Kidney (tissue), 22 donors: ENCODE measurements around the gene FHL1. TPM values are rescaled to one million over a fixed set of nuclear protein-coding genes. Genes with fewer than 3 reads are reported as not detected.

Experiments
- DNase-seq, 5 donors: peaks; one replicate each; pipeline ENCODE4 v3.0.0-alpha.2; 2013 to 2020
- FAIRE-seq: peaks from 2 replicates; lab custom pipeline; 2012; peaks lifted over from hg19 to GRCh38; lab: Jason Lieb, UNC
- H3K27ac ChIP-seq, 2 donors: one replicate each; pipeline ENCODE4 v1.7.0; 2013; ENCODE audit warnings: low read depth in 2 of 2, low read length in 2 of 2, inconsistent platforms in 1 of 2
- H3K27me3 ChIP-seq: one replicate; pipeline ENCODE4 v1.7.1; 2013; ENCODE audit warnings: low read length, inconsistent platforms; ENCODE audit not compliant: control insufficient read depth, insufficient read depth
- H3K36me3 ChIP-seq, 3 donors: one replicate each; pipeline versions ENCODE4 v1.7.0 to v1.7.1; 2013; ENCODE audit warnings: low read length in 3 of 3, control low read depth in 1 of 3, inconsistent platforms in 1 of 3; ENCODE audit not compliant: insufficient read depth in 3 of 3, control insufficient read depth in 2 of 3
- H3K4me1 ChIP-seq, 3 donors: one replicate each; pipeline versions ENCODE4 v1.7.0 to v1.7.1; 2013; ENCODE audit warnings: low read length in 3 of 3, inconsistent platforms in 1 of 3, low read depth in 1 of 3; ENCODE audit not compliant: control insufficient read depth in 2 of 3, insufficient read depth in 2 of 3
- H3K4me3 ChIP-seq, 3 donors: one replicate each; pipeline versions ENCODE4 v1.7.0 to v1.8.1; 2013; ENCODE audit warnings: low read length in 3 of 3, control low read depth in 1 of 3, inconsistent platforms in 1 of 3
- H3K9ac ChIP-seq, 3 donors: one replicate each; pipeline versions ENCODE4 v1.7.0 to v1.7.1; 2013; ENCODE audit warnings: low read length in 3 of 3, control low read depth in 1 of 3, inconsistent platforms in 1 of 3
- H3K9me3 ChIP-seq, 3 donors: one replicate each; pipeline versions ENCODE4 v1.7.0 to v1.7.1; 2013; ENCODE audit warnings: low read length in 3 of 3, control low read depth in 1 of 3, inconsistent platforms in 1 of 3; ENCODE audit not compliant: control insufficient read depth in 2 of 3, insufficient read depth in 1 of 3
- CTCF ChIP-seq: IDR thresholded peaks from 3 replicates; pipeline ENCODE4 v1.5.1; 2012; ENCODE audit warnings: mild to moderate bottlenecking, moderate library complexity, borderline replicate concordance; ENCODE audit not compliant: insufficient read depth; ENCODE audit errors: extremely low read depth
- intact Hi-C: fragments of 100-400 bp; cut with DNase I; formaldehyde crosslinking; loops from one replicate; pipeline ENCODE4 v1.11.1; 2022
- long read RNA-seq, 10 donors: library from polyadenylated mRNA in 1 of 10; unstranded in 1 of 10; transcript quantifications; one replicate each; pipeline ENCODE4 v2.0.0 and lab custom pipeline, GENCODE V29; 2021 to 2026
- polyA plus RNA-seq: library from polyadenylated mRNA; stranded (reverse); fragments of 350-450 nt; fragmentation: Illumina TruSeq; extraction: RNeasy Lipid Tissue Mini Kit (QIAGEN cat#74804); gene quantifications from one replicate; pipeline ENCODE4 v1.2.3, GENCODE V29; 2014; ENCODE audit warnings: low read depth, low replicate concordance; ENCODE audit not compliant: insufficient read depth
- total RNA-seq: library from RNA; stranded (reverse); fragmentation: NEBNext Ultra II Directional; extraction: Animal tissue kit (Norgen Biotek cat#: 25700); gene quantifications from one replicate; pipeline ENCODE4 v1.2.1, GENCODE V29; 2021
- donor health status: control.
- donor health status: control.
- donor health status: control.
- donor health status: control.
- donor health status: control.
- donor health status: DM: yes; HTN: yes; CAD: no.
- donor health status: Normal renal cell carcinoma (clear cell type).

The FHL1 gene
- total RNA-seq (168 TPM), polyA plus RNA-seq (44.0 TPM)
- long read RNA-seq, donor 1, transcript FHL1-205 (7 exons, 2,441 nt) = major isoform, 13 of 13 reads
- long read RNA-seq, donor 1, partial matches to known transcripts = 0 of 13 reads
- long read RNA-seq, donor 1, other reads (novel, unspliced or antisense) = 0 of 13 reads
- long read RNA-seq, donor 2, transcript FHL1-205 (7 exons, 2,441 nt) = major isoform, 8 of 15 reads
- long read RNA-seq, donor 2, partial matches to known transcripts = 7 of 15 reads
- long read RNA-seq, donor 2, other reads (novel, unspliced or antisense) = 0 of 15 reads
- long read RNA-seq, donor 3, transcript FHL1-205 (7 exons, 2,441 nt) = major isoform, 14 of 33 reads
- long read RNA-seq, donor 3, partial matches to known transcripts = 16 of 33 reads
- long read RNA-seq, donor 3, other reads (novel, unspliced or antisense) = 0 of 33 reads
- long read RNA-seq, donor 4, partial matches to known transcripts = 0 of 3 reads
- long read RNA-seq, donor 4, other reads (novel, unspliced or antisense) = 0 of 3 reads
- long read RNA-seq, donor 5, partial matches to known transcripts = 0 of 2 reads
- long read RNA-seq, donor 5, other reads (novel, unspliced or antisense) = 0 of 2 reads
- long read RNA-seq, donor 6, transcript FHL1-205 (7 exons, 2,441 nt) = major isoform, 5 of 19 reads
- long read RNA-seq, donor 6, partial matches to known transcripts = 13 of 19 reads
- long read RNA-seq, donor 6, other reads (novel, unspliced or antisense) = 0 of 19 reads
- long read RNA-seq, donor 7, transcript FHL1-205 (7 exons, 2,441 nt) = minor isoform, 21 of 127 reads
- long read RNA-seq, donor 7, transcript FHL1-202 (6 exons, 1,017 nt) = major isoform, 59 of 127 reads
- long read RNA-seq, donor 7, transcript FHL1-218 (6 exons, 2,878 nt) = minor isoform, 11 of 127 reads
- long read RNA-seq, donor 7, partial matches to known transcripts = 23 of 127 reads
- long read RNA-seq, donor 7, other reads (novel, unspliced or antisense) = 8 of 127 reads
- long read RNA-seq, donor 8, transcript FHL1-205 (7 exons, 2,441 nt) = major isoform, 10 of 27 reads
- long read RNA-seq, donor 8, partial matches to known transcripts = 16 of 27 reads
- long read RNA-seq, donor 8, other reads (novel, unspliced or antisense) = 0 of 27 reads
- long read RNA-seq, donor 9, transcript FHL1-205 (7 exons, 2,441 nt) = major isoform, 12 of 12 reads
- long read RNA-seq, donor 9, partial matches to known transcripts = 0 of 12 reads
- long read RNA-seq, donor 9, other reads (novel, unspliced or antisense) = 0 of 12 reads
- long read RNA-seq, donor 10, transcript FHL1-205 (7 exons, 2,441 nt) = major isoform, 11 of 26 reads
- long read RNA-seq, donor 10, partial matches to known transcripts = 11 of 26 reads
- long read RNA-seq, donor 10, other reads (novel, unspliced or antisense) = 0 of 26 reads

DNA sequence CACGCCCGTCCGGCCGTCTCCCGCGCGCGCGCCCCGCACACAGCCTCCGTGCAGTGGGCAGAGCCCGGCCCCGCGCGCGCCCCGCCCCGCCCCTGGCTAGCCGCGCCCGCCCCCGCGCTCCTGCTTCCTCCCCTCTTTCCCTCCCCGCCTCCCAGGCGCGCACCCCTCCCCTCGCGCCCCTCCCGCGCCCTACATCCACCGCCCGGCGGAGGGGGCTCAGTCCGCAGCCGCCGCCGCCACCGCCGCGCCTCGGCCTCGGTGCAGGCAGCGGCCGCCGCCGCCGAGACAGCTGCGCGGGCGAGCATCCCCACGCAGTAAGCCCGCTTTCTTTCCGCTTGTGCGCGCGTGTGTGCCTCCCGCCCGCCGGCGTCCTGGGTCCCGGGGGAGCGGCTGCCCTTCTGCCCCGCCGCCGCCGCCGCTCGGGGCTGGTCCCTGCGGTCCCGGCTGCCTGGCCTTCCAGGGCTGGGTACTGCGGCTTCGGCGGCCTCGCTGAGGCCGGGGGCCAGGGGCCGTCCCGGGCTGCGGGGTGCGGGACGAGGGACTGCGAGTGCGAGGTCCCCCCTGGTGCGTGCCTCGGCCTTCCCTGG, at the start of gene FHL1:
Gene FHL1, plus strand, starts transcription at position 219 of the 587 bp plus-strand sequence.
- intact Hi-C loops = no loop called here
- Histone ChIP-seq H3K36me3 (no peaks in the 10 kb centered on the region), H3K9ac (peak within 1 kb of the TSS in 2 of 3 donors; percentile 32 to 58), H3K4me3 (peak within 1 kb of the TSS; percentile 36 to 61 (median 45)), H3K27ac (peak within 1 kb of the TSS; percentile 51 to 65), H3K9me3 (no peaks in the 10 kb centered on the region), H3K27me3 (peaks cover 2% of the 10 kb centered on the region), H3K4me1 (no peaks in the 10 kb centered on the region)
- no peak for TF ChIP-seq CTCF
- DNase-seq (peak in 4 of 5 donors; percentile 29 to 83 (median 68)), FAIRE-seq (no peak)

DNA sequence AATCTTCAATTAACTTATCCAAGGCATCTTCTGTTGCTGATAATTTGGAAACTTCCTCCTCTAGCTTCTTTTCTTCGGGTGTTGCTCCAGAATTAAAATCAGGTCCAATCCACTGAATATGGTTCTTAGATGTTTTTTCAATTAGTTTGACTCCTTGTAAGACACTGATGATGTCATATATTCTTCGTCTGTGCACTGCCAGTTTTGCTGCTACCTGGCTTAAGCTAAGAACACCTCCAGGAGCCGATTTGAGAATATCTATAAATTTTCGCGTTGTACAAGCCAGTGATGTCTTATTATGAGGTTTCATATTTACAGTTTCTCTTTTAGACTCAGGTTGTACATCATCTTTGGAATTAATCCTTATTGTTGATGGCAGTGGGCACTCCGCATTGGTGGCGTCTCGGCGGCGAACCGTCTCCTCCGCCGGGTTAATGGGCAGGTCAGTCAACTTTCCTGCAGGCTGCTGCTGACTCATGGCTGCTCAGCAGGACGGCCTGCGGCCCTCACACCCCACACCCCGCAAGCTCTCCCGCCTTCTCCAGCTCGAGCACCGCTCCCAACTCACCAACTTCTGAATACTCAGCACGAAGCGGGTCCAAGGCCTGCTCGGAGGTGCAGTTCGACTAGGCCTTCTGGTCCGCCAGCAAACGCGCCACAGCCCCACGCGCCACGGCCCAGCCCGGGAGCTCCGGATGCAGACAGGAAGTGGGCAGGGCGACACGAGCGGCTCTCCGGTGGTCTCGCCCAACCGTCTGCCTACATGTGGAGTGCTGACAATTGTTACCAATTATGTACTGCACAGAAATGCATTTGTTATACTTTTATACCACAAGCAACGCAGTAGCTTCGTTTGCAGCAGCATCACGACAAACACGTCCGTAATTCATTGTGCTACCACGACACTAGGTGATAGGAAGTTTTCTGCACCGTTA, 49.2 kb upstream of the FHL1 start:
- Histone ChIP-seq H3K4me1 (no peaks in the 10 kb centered on the region), H3K27ac (no peak overlapping the region), H3K27me3 (no peaks in the 10 kb centered on the region), H3K9ac (no peak overlapping the region), H3K36me3 (no peaks in the 10 kb centered on the region), H3K9me3 (no peaks in the 10 kb centered on the region), H3K4me3 (no peak overlapping the region)
- peak in 1 of 5 donors; percentile 72 for DNase-seq
- TF ChIP-seq CTCF = no peak
- no peak for FAIRE-seq
- intact Hi-C loops = no loop called here
